IPS-NIHi7 (cell line): ENCODE data around the gene RCOR2.
A peak's percentile ranks its signal among the peaks of the same experiment; 100 is the strongest.
"Not testable (repeated sequence)": the region's sequence is repeated elsewhere in the genome, so short reads cannot be mapped to it uniquely, and the experiment has no call there.

Experiments used
- DNase-seq: peaks from one replicate; pipeline ENCODE4 v3.0.0; 2012; ENCODE audit warnings: mixed read lengths; ENCODE audit errors: extremely low spot score

RCOR2 gene

GRCh38 chr11:63879598-63880402 is 37.2 kb downstream of the RCOR2 start:
- no peak for DNase-seq

GRCh38 chr11:63877658-63878241 is 39.2 kb downstream of the RCOR2 start:
- DNase-seq, result no peak

- DNase-seq, result no peak
Observed at GRCh38 chr11:63876616-63877015, 40.3 kb downstream of the RCOR2 start.

GRCh38 chr11:63875506-63876065 is 41.4 kb downstream of the RCOR2 start:
- DNase-seq, result no peak

- no peak for DNase-seq
Observed at GRCh38 chr11:63874511-63874910, 42.5 kb downstream of the RCOR2 start.

- no peak for DNase-seq
Observed at GRCh38 chr11:63873311-63873710, 43.7 kb downstream of the RCOR2 start.

- no peak for DNase-seq
Observed at GRCh38 chr11:63872800-63873197, 44.2 kb downstream of the RCOR2 start.

- DNase-seq, result peak; percentile 76
Observed at GRCh38 chr11:63871962-63872799, 44.8 kb downstream of the RCOR2 start.

- no peak for DNase-seq
Observed at GRCh38 chr11:63870351-63871140, 46.4 kb downstream of the RCOR2 start.

- DNase-seq, result no peak
Observed at GRCh38 chr11:63869683-63870082, 47.3 kb downstream of the RCOR2 start.

- DNase-seq, result no peak
Observed at GRCh38 chr11:63869171-63869591, 47.8 kb downstream of the RCOR2 start.

GRCh38 chr11:63868399-63869064 is 48.4 kb downstream of the RCOR2 start:
- DNase-seq, result no peak

- DNase-seq, result no peak
Observed at GRCh38 chr11:63867511-63867910, 49.5 kb downstream of the RCOR2 start.

GRCh38 chr11:63866211-63866610 is 50.8 kb downstream of the RCOR2 start:
- no peak for DNase-seq

GRCh38 chr11:63863620-63864019 is 53.3 kb downstream of the RCOR2 start:
- not testable (repeated sequence) for DNase-seq

- DNase-seq, result no peak
Observed at GRCh38 chr11:63862923-63863322, 54.0 kb downstream of the RCOR2 start.
